ENCODE results near the gene ERRFI1. TPM values are rescaled to one million over a fixed set of nuclear protein-coding genes. Genes with fewer than 3 reads are reported as not detected.

Gene ERRFI1
- total RNA-seq, 4 donors from 2014 or later = 308 to 587 (median 435) TPM

DNA sequence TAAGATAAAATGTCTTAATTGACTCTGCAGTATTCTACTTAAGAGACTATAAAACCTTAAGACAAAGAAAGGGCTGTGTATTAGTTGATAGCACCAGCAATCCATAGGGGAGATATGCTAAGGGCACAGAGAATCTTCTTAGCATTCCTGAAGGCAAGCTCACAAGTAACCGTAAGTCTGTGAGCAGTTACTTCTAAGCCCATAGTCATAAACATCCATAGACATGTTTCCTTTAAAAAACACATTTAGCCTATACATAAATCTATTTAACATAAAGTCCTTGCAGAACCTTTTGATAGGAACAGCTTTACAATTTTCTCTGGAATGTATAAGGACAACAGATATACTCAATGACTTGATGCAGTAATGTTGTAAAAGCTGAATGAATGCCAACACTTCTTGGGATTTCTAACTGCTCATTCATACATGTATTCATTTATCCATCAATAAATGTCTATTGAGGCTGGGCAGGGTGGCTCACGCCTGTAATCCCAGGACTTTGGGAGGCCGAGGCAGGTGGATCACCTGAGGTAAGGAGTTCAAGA, 6.3 kb upstream of the ERRFI1 start:
- peaks cover 13 to 43% (median 36%) of the 10 kb centered on the region in 4 donors for H3K4me1 ChIP-seq
- no peaks in the 10 kb centered on the region for H3K36me3 ChIP-seq
- intact Hi-C loops (cut with DNase I) = loop anchor here (2.0 kb wide), 1 partner anchor 282 kb away; no protein-coding TSS in a partner anchor
- H3K9me3 ChIP-seq = no peaks in the 10 kb centered on the region
- TF ChIP-seq, protein P1, sequence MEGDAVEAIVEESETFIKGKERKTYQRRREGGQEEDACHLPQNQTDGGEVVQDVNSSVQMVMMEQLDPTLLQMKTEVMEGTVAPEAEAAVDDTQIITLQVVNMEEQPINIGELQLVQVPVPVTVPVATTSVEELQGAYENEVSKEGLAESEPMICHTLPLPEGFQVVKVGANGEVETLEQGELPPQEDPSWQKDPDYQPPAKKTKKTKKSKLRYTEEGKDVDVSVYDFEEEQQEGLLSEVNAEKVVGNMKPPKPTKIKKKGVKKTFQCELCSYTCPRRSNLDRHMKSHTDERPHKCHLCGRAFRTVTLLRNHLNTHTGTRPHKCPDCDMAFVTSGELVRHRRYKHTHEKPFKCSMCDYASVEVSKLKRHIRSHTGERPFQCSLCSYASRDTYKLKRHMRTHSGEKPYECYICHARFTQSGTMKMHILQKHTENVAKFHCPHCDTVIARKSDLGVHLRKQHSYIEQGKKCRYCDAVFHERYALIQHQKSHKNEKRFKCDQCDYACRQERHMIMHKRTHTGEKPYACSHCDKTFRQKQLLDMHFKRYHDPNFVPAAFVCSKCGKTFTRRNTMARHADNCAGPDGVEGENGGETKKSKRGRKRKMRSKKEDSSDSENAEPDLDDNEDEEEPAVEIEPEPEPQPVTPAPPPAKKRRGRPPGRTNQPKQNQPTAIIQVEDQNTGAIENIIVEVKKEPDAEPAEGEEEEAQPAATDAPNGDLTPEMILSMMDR (IDR thresholded peaks at IDR 0.05) = no peak
- TF ChIP-seq EP300 (IDR thresholded peaks at IDR 0.05) (no peak), POLR2AphosphoS5 (IDR thresholded peaks at IDR 0.05) (no peak), POLR2A (IDR thresholded peaks at IDR 0.05; ENCODE audit: low read depth) (no peak)
- 87% methylated on average over 3 of the region's 3 CpGs for WGBS
- H3K27me3 ChIP-seq = no peaks in the 10 kb centered on the region
- no peak for DNase-seq (ENCODE audit: extremely low spot score)
- no peak overlapping the region for H3K4me3 ChIP-seq
- H3K27ac ChIP-seq (replicated peaks in 1 of 4) = peak overlapping the region in 2 of 4 donors; percentile 94 to 96

DNA sequence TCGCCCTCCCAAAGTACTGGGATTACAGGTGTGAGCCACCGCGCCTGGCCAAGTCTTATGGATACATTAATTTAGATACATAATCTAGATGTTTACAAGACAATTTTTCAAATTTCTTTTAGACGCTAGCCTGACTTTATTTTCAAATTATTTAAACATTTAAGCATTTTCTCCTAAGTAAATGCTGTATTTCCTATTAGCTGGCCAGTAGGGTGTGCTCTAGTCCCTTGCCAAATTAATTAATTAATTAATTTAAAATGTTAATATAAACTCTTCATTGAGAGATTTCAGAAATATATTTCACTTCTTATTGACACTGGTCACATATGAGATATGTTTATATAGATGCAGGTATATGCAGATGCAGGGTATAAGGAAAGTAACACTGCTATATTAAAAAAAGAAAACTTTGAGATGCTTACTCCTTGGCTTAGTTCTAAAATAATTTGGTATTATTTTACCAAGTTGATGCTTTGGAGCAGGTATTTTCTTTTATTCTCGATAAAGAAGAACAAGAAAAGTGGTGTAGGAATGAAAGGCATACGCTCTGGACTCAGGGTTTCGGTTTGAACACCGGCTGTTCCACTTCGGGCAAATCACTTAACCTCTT, 5.2 kb upstream of the ERRFI1 start:
- DNase-seq (ENCODE audit: extremely low spot score) = no peak
- no peaks in the 10 kb centered on the region for H3K27me3 ChIP-seq
- H3K9me3 ChIP-seq = no peaks in the 10 kb centered on the region
- WGBS = 63% methylated on average over 9 of the region's 9 CpGs
- TF ChIP-seq POLR2AphosphoS5 (IDR thresholded peaks at IDR 0.05) = no peak
- TF ChIP-seq, protein P1 (IDR thresholded peaks at IDR 0.05) = peak; percentile 74 to 89 (median 78)
- H3K27ac ChIP-seq (replicated peaks in 1 of 4) = peak overlapping the region; percentile 52 to 96 (median 92)
- no peak overlapping the region for H3K4me3 ChIP-seq
- H3K36me3 ChIP-seq = no peaks in the 10 kb centered on the region
- intact Hi-C loops (cut with DNase I) = no loop called here
- H3K4me1 ChIP-seq = peaks cover 22 to 54% (median 46%) of the 10 kb centered on the region in 4 donors

DNA sequence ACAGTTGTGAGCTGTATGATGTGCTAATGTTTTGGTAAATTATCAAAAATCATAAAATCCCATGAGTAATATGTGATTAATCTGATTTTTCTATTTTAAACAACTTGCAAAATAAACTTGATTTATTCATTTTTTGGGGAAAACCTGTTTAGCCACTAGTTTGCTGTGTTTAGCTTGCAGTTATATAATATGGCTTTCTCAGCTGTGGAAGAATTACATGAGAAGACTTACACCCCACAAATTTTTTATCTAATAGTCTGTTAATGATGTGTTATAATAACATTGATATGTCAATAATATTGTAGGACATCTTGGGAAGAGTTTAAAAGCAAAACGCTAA, 2.4 kb upstream of the ERRFI1 start:
- intact Hi-C loops (cut with DNase I) = loop anchor here (5.0 kb wide), 2 partner anchors 94 to 174 kb away; no protein-coding TSS in a partner anchor
- WGBS = 50% methylated on average over 1 of the region's 1 CpG

DNA sequence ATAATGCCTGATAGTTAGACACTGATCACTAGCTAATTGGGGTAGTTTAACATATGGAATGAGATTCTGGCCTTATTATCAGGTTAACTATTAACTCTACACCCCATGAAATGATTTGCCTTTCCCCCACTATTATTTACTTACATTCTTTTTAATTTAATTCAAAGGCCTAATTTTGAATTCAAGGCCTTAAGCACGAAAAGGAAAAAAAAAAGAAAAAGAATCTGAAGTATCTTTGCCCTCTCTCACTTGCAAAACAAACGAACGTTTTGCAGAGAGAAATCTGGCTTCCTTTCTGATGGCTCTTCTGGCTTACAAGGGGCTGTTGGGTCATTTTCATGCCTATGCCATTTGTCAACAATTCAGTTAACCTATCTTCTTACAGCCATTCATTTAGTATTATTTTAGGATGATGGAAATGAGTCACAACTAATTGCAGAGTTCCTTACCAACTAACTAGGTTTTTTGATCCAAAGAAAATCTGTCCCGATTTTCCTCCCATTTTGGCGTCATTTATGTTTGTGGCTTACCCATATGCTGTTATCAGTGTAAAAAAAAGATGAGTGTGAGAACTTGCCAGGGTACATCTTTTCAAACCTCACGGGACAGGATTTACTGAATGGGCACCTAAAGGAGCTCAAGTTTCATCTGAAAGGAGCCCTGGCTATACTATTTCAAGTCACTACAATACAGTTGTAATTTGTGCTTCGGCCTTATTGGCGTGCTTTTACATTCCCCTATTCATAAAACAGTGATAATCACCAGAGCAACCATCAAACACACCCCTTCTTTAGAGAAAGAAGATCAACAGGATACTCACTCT, 1.9 kb upstream of the ERRFI1 start:
- Histone ChIP-seq H3K9me3 (no peaks in the 10 kb centered on the region), H3K4me3 (peak overlapping the region; percentile 89 to 97 (median 92)), H3K27me3 (no peaks in the 10 kb centered on the region), H3K27ac (replicated peaks in 1 of 4) (peak overlapping the region; percentile 90 to 98 (median 95)), H3K4me1 (peaks cover 31 to 55% (median 51%) of the 10 kb centered on the region in 4 donors), H3K36me3 (no peaks in the 10 kb centered on the region)
- no peak for DNase-seq (ENCODE audit: extremely low spot score)
- WGBS = 44% methylated on average over 8 of the region's 8 CpGs
- peak in 1 of 2 donors; percentile 81 for TF ChIP-seq POLR2AphosphoS5 (IDR thresholded peaks at IDR 0.05)
- TF ChIP-seq EP300 (IDR thresholded peaks at IDR 0.05) = no peak
- intact Hi-C loops (cut with DNase I) = loop anchor here (5.0 kb wide), 2 partner anchors 94 to 174 kb away; no protein-coding TSS in a partner anchor

More for the DNA sequence above, 2.4 kb upstream of the ERRFI1 start:
- Histone ChIP-seq H3K9me3 (no peaks in the 10 kb centered on the region), H3K27me3 (no peaks in the 10 kb centered on the region), H3K27ac (replicated peaks in 1 of 4) (peak overlapping the region; percentile 90 to 98 (median 95)), H3K36me3 (no peaks in the 10 kb centered on the region), H3K4me1 (peaks cover 31 to 54% (median 48%) of the 10 kb centered on the region in 4 donors), H3K4me3 (peak overlapping the region in 1 of 4 donors; percentile 11)
- TF ChIP-seq, protein P1 (IDR thresholded peaks at IDR 0.05) = no peak
- no peak for TF ChIP-seq POLR2AphosphoS5 (IDR thresholded peaks at IDR 0.05)
- no peak for TF ChIP-seq POLR2A (IDR thresholded peaks at IDR 0.05; ENCODE audit: low read depth)
- TF ChIP-seq EP300 (IDR thresholded peaks at IDR 0.05) = no peak
- DNase-seq (ENCODE audit: extremely low spot score) = no peak

Measured in esophagus muscularis mucosa (tissue), 4 donors.